ENCODE results near the gene PTGFRN.

PTGFRN gene

DNA sequence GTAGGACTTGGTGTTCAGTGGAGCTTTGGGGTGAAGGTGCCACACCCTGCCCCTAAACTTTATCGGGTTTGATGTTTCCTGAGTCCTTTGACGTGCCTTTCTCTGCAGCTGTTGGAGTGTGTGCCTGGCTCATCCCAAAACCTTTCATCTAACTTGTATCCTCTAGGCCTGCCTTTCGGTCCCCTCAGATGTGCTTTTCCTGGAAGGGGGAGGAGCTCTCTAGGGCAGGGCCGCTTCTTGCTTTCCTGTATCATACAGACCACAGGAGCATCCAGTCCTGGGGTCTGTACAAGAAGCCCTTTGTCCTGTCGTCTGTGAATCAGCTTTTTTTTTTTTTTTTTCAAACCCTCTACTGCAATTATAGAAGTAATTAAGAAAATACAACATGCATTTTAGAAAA is 35.7 kb downstream of the PTGFRN start:
- TF ChIP-seq, protein P1, sequence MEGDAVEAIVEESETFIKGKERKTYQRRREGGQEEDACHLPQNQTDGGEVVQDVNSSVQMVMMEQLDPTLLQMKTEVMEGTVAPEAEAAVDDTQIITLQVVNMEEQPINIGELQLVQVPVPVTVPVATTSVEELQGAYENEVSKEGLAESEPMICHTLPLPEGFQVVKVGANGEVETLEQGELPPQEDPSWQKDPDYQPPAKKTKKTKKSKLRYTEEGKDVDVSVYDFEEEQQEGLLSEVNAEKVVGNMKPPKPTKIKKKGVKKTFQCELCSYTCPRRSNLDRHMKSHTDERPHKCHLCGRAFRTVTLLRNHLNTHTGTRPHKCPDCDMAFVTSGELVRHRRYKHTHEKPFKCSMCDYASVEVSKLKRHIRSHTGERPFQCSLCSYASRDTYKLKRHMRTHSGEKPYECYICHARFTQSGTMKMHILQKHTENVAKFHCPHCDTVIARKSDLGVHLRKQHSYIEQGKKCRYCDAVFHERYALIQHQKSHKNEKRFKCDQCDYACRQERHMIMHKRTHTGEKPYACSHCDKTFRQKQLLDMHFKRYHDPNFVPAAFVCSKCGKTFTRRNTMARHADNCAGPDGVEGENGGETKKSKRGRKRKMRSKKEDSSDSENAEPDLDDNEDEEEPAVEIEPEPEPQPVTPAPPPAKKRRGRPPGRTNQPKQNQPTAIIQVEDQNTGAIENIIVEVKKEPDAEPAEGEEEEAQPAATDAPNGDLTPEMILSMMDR (IDR thresholded peaks at IDR 0.05): no peak

DNA sequence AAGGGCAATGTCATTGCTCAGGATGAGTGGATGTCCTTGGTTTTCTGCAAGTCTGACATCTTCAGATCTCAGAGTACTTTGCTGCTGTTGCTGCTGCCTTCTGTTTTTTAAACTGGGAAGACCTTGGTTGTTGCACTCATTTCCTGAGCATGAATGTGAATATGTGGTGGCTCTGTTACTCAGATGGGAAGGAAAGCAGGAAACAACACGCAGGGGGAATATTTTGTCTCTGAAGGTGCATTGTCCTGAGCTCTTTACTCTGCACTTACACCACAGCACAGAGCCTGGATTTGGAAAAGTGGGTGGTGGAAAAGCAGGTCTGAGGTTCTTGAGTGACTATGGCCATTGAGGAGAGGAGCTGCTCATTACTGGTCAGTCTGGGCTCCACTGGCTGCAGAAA is 36.3 kb downstream of the PTGFRN start:
- TF ChIP-seq, protein P1 (IDR thresholded peaks at IDR 0.05): no peak

- TF ChIP-seq, protein P1 (IDR thresholded peaks at IDR 0.05): no peak
Observed at GRCh38 chr1:116947092-116947860, 37.6 kb downstream of the PTGFRN start.

- TF ChIP-seq, protein P1 (IDR thresholded peaks at IDR 0.05): no peak
Observed at GRCh38 chr1:116948046-116948445, 38.3 kb downstream of the PTGFRN start.

GRCh38 chr1:116948642-116949041 is 38.9 kb downstream of the PTGFRN start:
- TF ChIP-seq, protein P1 (IDR thresholded peaks at IDR 0.05): no peak

DNA sequence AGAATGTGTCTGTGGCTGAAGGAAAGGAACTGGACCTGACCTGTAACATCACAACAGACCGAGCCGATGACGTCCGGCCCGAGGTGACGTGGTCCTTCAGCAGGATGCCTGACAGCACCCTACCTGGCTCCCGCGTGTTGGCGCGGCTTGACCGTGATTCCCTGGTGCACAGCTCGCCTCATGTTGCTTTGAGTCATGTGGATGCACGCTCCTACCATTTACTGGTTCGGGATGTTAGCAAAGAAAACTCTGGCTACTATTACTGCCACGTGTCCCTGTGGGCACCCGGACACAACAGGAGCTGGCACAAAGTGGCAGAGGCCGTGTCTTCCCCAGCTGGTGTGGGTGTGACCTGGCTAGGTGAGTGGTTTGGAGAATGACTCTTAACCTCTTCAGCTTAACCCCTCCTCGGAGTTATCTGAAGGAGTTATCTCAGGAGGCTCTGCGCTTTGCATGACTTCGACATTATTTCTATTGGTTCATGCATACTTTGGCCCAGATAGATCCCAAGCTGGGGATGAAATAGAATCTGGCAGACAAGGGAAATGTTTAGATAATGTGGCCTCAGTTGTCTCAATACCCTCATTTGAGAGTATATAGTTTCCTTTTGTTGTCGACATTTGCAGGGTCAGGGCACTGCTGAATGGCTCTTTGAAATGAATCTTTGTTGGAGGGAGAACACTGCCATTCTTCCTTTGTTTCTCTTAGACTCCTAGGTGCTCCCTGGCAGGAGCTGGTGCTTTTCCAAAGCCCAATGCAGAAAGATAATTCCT is 39.7 kb downstream of the PTGFRN start:
- TF ChIP-seq, protein P1 (IDR thresholded peaks at IDR 0.05): no peak

DNA sequence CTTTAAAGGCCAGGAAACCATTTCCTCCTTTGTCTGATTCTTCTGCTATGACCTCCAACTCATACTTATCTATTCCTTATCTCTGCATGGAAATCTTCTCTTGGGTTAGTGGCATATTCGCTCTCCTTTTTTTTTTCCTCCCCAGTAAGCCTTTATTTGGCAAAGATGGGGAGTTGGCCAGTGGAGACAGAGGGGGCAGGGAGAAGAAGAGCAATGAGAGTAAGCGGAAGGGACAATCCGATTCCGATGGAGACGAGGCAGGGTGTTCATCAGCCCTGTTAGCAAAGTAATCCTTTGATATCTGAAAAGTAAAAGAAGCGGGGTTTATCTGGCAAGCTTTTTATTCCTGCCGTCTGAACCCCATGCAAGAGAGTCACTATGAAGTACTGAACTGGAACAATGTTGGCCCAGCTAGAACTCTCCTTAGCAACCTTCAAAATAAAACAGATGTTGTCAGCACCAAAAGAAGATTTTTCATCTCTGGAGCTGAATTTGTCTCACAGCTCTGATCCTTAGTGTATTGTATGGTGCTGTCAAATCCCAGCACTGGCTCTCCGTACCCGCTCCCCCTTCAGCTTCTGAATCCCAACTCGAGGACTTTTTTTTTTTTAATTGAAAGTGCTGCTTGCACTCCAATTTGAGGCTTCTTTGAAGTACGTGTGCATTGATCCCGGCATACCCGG is 40.9 kb downstream of the PTGFRN start:
- TF ChIP-seq, protein P1 (IDR thresholded peaks at IDR 0.05): no peak
